Measurements from ENCODE around the gene LRRC30.

DNA sequence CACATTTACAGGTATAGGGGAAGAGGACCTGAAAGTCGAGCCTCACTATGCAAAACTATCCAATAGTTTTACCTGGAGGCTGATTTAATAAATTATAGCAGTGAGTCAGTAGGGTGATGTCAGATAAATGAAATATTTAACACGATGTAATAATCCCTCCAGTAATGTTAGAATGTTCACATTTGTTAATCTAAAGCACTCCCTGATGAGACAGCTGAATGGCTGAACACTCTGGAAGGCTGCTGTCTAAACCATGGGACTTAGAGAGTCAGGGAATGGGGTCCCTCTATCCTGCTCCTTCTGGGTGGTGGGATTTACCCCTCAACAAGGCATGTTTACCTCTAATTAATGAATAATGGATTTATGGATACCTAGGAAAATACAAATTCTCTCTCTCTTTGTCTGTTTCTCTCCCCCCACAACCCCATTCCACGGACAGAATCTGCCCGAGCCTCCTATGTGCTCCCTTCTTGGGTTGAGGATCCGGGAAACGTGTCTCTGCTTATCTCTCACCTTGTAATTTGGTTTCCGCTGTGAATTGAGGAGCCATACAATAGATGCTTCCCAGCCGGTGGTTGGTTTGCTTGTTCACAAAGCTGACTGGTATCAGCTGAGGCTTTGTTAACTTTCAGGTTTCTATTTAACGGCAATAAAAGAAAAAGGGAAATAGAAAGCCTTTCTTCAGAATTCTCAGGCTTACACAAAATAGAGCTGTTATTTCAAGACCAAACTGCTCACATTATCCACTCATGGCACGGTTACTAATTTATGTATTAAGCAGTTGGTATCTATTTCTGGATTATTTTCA lies 25.9 kb downstream of the LRRC30 start:
- TF ChIP-seq CTCF (IDR thresholded peaks at IDR 0.05) (no peak), POLR2A (IDR thresholded peaks at IDR 0.05) (no peak)
